22Rv1 (cell line): ENCODE results near the gene CALHM1.

ENCODE experiments used
- CTCF ChIP-seq: fragments of 450-650 bp; IDR thresholded peaks from 2 replicates; pipeline ENCODE4 v1.5.1; 2017; ENCODE audit warnings: mild to moderate bottlenecking
- ZFX ChIP-seq: fragments of 450-650 bp; IDR thresholded peaks from 2 replicates; pipeline ENCODE4 v1.6.1; 2017; ENCODE audit warnings: antibody characterized with exemption, borderline replicate concordance

GRCh38 chr10:103455235-103455634 is 3.5 kb downstream of the CALHM1 start:
- no peak for TF ChIP-seq CTCF
- no peak for TF ChIP-seq ZFX
